NCI-H2196 treated with DMSO at 0.1 percent for 48 hours (cell line): Measurements from ENCODE around the gene SMIM20.
"Not testable (repeated sequence)": the region's sequence is repeated elsewhere in the genome, so short reads cannot be mapped to it uniquely, and the experiment has no call there.

ENCODE experiments used
- DNase-seq: peaks from one replicate; lab custom pipeline; 2025; ENCODE audit not compliant: unreplicated experiment; lab: John Stamatoyannopoulos, UW

The SMIM20 gene

GRCh38 chr4:25913851-25914669, at the start of gene SMIM20:
TSS of gene SMIM20 (plus strand) at chr4:25914220. CDS start at chr4:25914314, 94 bp downstream.
- peak; percentile 93 for DNase-seq

DNA sequence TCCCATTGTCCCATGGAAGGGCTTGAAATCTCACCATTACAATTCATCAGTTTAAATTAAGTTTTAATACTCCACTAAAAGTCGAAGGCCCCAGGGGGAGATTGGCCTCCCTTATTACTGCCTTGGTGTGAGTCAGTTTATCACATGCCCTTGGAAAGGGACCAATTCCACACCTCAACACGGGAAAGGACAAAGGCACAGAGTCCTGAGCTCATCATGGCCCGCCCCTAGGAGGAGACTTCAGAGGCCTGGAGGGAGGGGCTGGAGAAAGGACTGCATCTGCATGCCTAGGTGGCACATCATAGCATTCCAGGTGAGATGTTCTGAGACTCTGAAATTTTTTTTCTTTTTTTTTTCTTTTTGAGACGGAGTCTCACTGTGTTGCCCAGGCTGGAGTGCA, 48.4 kb upstream of the SMIM20 start:
- DNase-seq, result peak; percentile 14

- not testable (repeated sequence) for DNase-seq
Observed at GRCh38 chr4:25866401-25866800, 47.6 kb upstream of the SMIM20 start.

GRCh38 chr4:25867781-25868294, 46.2 kb upstream of the SMIM20 start:
- DNase-seq, result no peak

- no peak for DNase-seq
Observed at GRCh38 chr4:25870081-25870480, 43.9 kb upstream of the SMIM20 start.

GRCh38 chr4:25872851-25873631, 41.0 kb upstream of the SMIM20 start:
- no peak for DNase-seq

DNA sequence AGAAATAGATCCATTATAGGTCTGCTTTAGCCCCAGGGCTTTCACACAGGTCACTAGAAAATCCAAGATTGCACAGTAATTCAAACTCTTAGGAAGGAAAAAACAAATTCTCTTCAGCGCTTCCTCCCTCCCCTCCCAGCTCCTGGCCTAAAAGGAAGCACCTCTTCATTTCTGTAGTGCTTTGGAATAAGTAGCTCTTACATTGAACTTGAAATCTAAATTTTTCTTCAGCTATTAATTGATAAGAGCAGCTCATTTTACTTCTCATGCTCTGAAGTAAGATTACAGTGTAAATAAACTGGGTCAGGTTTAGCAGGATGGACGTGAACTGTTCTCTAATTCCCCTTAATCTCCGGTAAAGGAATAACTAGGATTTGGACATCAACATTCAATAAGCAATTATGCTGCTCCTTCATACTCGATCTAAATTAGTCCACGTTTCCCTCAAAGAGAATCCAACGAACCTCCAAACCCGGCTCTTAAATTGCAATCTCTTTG, 40.3 kb upstream of the SMIM20 start:
- no peak for DNase-seq

- DNase-seq, result no peak
Observed at GRCh38 chr4:25874655-25875054, 39.4 kb upstream of the SMIM20 start.

GRCh38 chr4:25875281-25875745, 38.7 kb upstream of the SMIM20 start:
- no peak for DNase-seq

DNA sequence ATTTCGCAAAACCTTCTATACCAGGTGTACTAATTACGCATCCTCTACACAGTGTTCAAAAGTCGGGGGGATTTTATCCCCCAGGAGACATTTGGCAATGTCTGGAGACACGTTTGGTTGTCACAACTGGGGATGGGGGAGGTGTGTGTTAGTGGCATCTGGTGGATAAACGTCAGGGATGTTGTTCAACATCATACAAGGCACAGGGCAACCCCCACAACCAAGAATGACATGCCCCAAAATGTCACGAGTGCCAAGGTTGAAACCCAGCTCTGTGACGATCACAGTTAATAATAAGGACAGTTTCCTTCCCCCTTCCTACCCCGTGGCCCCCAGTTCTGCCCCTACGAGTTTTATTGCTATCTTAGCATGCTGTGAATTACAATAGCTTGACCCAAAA, 35.3 kb upstream of the SMIM20 start:
- no peak for DNase-seq

- DNase-seq, result no peak
Observed at GRCh38 chr4:25879091-25879584, 34.9 kb upstream of the SMIM20 start.

DNA sequence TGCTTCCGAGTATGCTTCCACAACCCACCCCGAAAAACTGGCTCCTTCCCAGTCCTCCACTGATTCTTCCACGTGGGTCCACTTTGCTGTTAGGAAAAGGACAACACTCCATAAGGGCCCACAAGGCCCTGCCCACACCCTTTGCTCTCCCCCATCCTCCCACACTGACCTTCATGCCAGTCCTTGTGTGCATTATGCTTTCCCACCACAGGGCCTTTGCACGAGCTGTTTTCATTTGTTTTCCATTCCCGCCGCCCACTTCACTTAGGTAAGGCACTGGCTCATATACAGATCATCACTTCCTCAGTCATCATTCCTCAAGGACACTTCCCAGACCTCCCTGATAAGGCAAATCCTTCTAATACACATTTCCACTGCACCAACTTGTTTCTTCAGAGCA, 34.4 kb upstream of the SMIM20 start:
- no peak for DNase-seq

DNA sequence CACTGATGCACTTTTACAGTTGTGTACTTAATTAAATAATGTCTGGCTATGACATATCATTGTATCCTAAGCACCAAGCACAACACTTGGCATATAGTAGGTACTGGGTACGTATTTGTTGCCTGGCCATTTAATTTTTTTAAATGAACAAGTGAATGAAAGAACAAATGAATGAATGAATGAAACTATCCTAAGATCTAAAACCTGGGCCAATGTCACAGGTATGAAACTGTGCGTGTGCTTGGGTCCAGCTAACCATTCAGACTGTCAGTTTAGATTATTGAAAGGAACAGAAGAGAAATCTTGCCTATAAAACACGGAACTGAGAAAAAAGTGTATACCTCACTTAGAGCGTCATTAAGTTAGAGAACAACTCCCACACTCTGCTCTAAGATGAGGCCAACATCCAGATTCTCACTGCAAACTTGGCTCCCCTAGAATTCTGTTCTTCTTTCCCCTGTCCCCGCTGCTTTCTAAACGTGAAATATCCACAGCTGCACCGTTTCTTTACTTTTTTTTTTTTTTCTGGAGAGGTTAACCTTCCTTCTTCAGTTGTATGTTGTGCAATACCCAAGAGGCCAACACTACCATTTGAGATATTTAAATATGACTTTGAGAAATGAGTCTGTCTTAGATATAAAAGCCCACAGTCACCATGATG, 33.9 kb upstream of the SMIM20 start:
- DNase-seq, result no peak

GRCh38 chr4:25881193-25881592, 32.8 kb upstream of the SMIM20 start:
- no peak for DNase-seq

- no peak for DNase-seq
Observed at GRCh38 chr4:25882226-25882625, 31.8 kb upstream of the SMIM20 start.

DNA sequence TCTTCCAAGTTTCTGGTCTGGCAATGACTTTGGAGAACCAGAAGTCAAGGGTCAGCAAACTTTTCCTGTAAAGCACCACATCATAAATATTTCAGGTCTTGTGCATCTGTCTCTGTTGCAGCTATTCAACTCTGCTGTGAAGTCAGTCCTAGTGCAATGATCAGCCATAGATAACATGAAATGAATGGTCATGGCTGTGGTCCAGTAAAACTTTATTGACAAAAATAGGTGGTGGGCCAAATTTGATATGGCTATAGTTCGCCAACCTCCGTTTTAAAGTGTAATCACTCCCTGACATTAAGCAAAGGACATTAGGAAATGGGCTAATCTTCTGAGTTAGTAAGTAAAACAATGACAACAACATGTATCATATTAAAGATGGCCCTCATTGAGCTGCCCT, 30.5 kb upstream of the SMIM20 start:
- no peak for DNase-seq

DNA sequence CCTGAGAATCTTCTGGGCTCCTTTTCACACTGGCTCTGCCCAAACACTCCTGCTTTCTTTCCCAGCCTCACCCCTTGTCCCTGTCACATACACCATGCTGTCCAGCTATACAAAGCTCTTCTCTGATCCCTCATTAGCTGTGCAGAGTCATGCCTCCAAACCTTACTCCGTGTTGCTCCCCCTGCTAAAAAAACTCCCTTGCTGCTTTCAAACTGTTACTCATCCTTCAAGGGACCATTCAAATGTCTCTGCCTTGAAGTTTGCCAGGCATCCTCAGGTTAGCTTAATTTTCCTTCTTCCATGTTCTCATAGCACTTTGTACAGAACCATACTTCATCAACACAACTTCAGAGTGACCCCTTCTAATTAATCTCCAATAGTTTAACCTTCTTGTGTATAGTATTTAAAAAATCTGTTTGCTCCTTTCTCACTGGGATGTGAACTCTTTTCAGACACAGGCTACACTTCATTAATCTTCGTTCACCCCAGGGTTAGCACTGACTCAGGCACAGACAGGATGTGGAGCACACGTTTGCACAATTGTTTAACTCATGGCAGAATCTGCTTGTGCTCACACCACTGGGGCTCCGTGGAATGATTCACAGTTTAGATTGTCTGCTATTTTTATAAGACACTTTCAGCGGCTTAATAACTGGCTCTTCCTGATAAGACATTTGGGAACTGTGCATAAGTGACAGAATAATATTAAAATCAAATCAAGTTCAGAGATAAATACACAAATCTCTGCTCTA, 29.8 kb upstream of the SMIM20 start:
- DNase-seq, result no peak

DNA sequence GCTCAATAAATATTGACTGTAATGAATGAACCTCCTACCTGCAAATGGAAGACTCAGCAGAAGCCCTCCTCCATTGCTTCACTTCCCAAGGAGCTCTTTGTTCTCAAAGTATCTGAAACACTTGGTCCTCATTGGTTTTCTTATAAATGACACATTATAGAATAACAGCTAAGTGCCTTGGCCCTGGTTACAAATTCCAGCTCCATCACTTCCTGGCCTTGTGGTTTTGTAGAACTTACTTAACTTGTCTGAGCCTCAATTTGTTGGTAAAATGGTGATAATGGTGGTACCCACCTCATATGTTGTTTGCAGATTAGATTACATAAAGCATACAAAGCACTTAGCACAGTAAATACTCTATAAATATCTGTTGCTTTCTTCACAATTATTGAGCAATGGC, 25.2 kb upstream of the SMIM20 start:
- DNase-seq, result no peak

DNA sequence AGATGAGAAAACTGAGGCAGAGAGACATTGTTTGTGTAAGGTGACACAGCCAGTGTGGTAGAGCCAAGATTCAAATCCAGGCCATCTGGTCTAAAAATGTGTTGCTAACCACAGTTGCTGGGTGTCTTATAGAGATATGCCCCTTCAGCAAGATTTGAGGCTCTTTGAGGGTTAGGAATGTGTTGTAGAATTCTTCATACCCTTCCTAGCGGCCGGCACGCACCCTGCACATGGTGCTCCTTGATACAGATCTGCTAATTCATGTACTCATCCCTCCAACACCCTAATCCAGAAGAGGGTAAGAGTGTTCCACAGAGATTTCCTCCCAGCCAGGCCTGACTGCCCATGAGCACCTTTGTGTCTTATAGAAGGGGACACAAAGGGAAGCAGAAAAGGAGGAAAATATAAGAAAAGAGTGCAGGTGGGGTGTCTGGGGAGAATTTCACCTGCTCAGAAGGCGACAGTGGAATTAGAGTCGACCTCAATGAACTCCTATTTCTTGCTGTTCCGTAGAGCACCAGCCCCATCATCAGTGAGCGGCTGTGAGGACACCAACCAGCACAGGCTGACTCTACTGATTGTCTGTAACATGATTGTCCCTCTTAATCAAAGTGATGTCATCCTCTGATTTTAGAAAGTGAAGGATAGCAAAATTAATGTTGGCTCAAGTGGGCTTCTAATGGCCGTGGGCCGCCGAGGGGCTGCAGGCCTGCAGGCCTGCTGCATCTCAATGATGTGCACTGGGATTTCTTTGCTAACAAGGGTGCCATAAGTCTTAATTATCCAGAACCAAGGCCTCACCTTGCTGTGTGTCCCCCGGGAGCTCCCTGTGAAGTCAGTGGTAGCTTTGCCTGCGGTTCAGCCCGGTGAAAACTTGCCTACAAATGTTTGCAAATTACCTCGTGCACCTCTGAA, 24.2 kb upstream of the SMIM20 start:
- DNase-seq, result no peak
